C4-2B (cell line): ENCODE results near the gene PTPA.

Source experiments
- CTCF ChIP-seq: fragments of 450-650 bp; conservative IDR thresholded peaks from 2 replicates; pipeline ENCODE4 v1.5.1; 2017; ENCODE audit warnings: mild to moderate bottlenecking
- ZFX ChIP-seq: fragments of 450-650 bp; IDR thresholded peaks from 2 replicates; pipeline ENCODE4 v1.6.1; 2017

GRCh38 chr9:129185991-129186390 is 74.8 kb downstream of the PTPA start:
- TF ChIP-seq CTCF (no peak), ZFX (no peak)
